ENCODE measurements around the gene CLHC1.
"Not testable (repeated sequence)": the region's sequence is repeated elsewhere in the genome, so short reads cannot be mapped to it uniquely, and the experiment has no call there.

CLHC1 gene

DNA sequence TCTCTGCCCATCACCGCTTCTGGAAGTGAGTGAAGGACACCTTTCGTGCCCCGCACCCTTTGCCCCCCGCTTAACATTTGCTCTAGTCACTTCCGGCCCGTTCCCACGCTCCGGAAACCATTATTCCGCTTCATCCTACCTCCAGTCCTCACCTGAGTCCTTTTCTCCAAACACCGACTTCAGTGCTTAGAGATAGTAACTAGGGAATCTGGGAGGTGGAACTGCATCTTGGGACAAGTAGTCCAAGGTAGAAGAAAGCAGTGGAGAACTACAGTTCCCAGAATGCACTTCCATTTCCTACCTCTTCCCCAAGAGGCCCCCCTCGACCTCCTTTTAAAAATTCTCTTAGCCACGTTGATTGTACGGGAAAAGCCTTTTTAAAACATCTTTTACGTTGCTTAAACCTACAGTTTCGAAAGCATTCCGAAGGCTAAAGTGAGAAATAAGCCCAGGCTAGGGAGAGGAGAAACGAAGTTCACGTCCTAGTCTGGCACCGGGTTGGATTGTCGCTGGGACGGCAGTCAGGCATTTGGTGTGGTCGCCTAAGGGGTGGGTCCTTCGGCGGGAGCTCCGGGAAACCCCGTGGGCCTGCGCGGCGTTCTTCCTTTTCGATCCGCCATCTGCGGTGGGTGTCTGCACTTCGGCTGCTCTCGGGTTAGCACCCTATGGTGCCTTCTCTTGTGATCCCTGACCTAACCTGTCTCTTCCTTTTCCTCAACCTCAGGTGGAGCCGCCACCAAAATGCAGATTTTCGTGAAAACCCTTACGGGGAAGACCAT is at the start of gene CLHC1, which contains the start of gene RPS27A:
Gene CLHC1, minus strand, starts transcription at position 210 of the 779 bp plus-strand sequence. CDS start 9,882 bp downstream, outside the sequence.
Gene RPS27A, plus strand, starts transcription at position 605 of the 779 bp plus-strand sequence. Its CDS starts 137 bp downstream, at position 742.
- peak; percentile 95 for DNase-seq

DNA sequence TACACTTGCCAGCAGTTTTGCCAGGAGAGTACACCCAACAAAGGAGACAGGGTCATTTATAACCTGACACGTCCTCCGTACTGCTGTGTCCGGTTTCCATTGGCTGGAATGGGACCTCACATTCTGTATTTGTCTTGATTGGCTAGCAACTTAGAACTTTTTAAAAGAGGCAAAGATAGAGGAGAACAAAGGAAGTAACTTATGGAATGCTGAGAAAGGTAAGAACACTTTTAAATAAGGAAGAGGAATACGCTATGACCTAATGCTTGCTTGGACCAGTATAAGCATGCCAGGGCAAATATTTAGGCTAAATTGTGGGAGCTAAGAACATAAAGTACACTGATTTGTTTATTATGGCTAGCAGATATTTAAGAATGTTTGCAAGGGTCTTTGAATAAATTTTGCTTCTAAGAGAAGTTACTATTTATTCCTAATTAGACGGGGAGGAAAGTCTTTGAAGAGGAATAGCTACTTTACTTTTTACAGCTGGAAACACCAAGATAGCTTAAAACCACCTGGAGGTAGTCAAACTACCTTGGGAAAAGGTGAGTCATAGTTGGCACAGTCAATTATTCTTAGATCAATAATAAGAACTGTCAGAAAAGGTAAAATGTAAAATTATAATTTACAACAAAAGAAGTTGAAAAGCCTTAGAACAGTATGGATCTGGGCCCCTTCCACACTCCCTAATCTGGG is 48.9 kb upstream of the CLHC1 start:
- DNase-seq, result not testable (repeated sequence)

DNA sequence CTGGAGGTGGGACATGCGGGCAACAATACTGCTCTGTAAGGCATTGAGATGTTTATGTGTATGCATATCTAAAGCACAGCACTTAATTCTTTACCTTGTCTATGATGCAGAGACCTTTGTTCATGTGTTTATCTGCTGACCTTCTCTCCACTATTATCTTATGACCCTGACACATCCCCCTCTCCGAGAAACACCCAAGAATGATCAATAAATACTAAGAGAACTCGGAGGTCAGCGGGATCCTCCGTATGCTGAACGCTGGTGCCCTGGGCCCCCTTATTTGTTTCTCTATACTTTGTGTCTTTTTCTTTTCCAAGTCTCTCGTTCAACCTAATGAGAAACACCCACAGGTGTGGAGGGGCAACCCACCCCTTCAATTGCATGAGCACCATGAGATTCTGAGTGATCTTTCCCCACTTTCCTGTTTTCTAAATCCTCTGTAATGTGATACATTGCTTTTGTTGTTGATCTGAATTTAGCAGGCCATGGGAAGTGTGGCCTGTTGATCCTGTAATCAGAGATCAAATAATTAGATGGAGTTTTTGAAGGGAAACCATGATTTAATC is 47.8 kb upstream of the CLHC1 start:
- not testable (repeated sequence) for DNase-seq

- DNase-seq, result not testable (repeated sequence)
Observed at GRCh38 chr2:55279214-55279835, 47.2 kb upstream of the CLHC1 start.

DNA sequence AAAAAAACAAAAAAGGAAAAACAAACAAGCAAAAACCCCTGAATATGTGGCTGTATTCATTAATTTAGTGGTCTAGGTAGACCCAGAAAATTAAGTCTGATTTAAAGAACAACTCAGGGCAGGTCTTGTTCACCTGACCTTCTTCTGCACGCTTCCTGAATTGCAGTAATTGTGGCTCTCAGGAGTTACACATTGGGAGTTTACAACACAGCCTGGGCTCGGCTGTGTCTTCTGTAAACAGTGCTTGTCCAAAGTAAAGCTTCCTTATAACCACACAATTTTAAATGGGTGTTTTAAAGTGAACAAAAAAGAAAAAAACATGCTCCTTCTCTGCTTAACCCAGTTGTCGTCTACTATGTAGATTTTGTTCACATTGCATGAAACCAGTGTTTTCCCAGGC is 45.2 kb upstream of the CLHC1 start:
- DNase-seq, result no peak

DNA sequence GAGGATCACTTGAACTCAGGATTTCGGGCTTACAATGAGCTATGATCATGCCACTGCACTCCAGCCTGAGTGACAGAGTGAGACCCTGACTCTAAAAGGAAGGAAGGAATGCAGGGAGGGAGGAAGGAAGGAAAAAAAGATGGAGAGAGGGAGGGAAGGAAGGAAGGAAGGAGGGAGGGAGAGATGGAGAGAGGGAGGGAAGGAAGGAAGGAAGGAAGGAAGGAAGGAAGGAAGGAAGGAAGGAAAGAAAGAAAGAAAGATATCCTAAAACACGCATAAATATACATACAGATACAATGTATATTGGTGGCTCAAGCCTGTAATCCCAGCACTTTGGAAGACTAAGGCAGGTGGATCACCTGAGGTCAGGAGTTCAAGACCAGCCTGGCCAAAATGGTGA is 42.3 kb upstream of the CLHC1 start:
- DNase-seq, result not testable (repeated sequence)

- no peak for DNase-seq
Observed at GRCh38 chr2:55269645-55269990, 37.5 kb upstream of the CLHC1 start.

DNA sequence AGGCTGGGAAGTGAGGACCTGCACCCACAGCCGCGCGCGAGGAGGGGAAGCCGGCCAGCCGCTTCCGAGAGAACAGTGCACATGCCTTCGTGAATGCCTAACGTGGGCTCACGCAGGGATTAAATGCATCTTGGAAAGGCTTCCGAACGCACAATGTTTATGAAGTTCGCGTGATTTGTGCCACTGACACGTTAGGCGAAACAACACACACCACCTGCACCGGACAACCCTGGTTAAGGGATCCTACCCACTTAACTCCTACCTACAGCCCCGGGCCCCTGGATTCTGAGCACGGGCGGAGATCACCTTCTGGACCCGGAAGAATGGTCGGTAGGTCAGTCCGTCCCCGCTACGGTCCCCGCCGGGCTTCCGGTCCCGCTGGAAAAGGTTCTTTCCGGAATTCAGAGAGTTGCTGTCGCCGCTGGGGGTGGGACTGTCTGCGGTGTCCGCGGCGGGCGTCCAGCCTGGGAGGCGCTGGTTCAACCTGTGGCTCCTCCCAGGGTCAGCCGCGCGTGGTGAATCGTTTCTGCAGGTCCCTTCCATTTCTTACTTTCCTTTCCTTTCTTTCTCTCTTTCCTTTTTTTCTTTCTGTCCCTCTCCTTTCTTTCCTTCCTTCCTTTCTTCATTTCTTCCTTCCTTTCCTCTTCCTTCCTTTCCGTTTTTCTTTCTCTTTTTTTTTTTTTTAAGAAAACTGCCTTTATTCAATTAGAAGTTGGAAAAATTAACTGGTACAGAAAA is 37.0 kb upstream of the CLHC1 start, which contains the start of gene MTIF2:
Gene MTIF2, minus strand, starts transcription at position 325 of the 738 bp plus-strand sequence. CDS start 5,373 bp downstream, outside the sequence.
- DNase-seq, result peak; percentile 95

GRCh38 chr2:55268288-55268906 is 36.3 kb upstream of the CLHC1 start:
- no peak for DNase-seq

DNA sequence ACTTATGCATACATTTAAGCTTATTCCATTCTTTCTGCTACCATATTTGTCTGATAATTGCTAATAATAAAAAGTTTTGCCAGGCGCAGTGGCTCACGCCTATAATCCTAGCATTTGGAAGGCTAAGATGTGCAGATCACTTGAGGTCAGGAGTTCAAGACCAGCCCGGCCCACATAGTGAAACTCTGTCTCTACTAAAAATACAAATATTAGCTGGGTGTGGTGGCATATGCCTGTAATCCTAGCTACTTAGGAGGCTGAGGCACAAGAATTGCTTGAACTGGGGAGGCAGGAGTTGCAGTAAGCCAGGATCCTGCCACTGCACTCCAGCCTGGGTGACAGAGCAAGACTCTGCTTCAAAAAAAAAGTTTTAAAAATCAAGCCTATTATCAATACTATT is 27.5 kb upstream of the CLHC1 start:
- DNase-seq, result not testable (repeated sequence)

- DNase-seq, result no peak
Observed at GRCh38 chr2:55252832-55253231, 20.7 kb upstream of the CLHC1 start.

DNA sequence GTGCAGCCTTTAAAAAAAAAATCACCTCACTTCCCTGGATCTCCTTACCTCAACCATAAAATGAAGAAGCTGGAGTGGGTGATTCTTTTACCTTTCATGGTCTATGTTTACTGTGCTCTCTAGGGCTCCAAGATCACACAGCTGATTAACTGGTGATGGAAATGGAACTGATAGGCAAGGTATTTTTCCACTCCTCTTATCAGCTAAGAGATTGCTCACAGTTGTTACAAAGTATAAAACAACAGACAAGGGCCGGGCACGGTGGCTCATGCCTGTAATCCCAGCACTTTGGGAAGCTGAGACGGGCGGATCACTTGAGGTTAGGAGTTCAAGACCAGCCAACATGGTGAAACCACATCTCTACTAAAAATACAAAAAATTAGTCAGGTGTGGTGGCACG is 14.9 kb upstream of the CLHC1 start:
- no peak for DNase-seq

GRCh38 chr2:55245411-55245810 is 13.3 kb upstream of the CLHC1 start:
- no peak for DNase-seq

DNA sequence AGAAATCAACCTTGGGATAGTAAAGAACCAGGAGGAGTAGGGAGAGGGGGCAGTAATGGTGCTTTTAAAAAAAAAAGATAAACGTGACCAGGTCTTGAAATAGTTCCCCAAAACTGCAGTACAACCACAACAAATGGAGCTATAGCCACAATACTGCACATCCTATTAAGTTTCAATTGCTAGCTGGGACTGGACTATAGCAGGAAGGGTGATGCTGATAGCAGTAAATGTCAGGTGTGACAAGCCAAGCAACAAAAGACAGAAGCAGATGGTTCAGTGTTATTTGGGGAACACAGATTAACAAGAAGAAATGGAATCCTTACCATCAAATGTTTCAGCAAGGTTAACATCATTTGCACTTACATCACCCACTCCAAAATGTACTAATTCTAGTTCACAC is 10.5 kb upstream of the CLHC1 start:
- DNase-seq, result no peak

DNA sequence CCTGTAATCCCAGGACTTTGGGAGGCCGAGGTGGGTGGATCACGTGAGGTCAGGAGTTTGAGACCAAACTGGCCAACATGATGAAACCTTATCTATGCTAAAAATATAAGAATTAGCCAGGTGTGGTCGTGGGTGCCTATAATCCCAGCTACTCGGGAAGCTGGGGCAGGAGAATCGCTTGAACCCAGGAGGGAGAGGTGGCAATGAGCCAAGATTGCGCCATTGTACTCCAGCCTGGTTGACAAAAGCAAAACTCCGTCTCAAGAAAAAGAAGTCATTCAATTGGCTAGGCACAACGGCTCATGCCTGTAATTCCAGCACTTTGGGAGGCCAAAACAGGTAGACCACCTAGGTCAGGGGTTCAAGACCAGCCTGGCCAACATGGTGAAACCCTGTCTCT is 9.5 kb upstream of the CLHC1 start:
- not testable (repeated sequence) for DNase-seq

DNA sequence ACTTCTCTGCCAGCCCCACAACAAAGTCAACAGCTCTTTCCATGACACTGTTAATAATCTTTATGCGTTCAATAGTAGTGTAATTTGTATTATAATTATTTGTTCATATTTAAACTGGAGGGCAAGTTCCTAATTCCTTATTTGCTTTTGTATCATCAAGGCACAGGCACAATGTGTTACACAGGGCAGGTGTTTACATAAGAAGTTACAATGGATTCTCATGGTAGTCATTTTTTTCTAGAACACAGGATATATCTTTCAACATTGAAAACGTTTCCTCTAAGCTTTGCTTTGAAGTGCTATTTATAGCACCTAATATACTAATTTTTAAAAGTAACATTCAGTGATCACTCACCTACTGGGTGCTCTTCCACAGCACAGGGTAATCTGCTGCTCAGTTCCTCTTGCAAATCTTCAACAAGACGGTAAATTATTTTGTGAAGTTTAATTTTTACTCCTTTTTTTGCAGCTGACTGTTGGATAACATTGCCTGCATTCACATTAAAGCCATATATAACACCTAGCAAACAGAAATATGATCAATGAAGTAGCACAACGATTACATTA is 7.6 kb upstream of the CLHC1 start:
- DNase-seq, result no peak

- DNase-seq, result no peak
Observed at GRCh38 chr2:55236992-55237543, 5.0 kb upstream of the CLHC1 start.

DNA sequence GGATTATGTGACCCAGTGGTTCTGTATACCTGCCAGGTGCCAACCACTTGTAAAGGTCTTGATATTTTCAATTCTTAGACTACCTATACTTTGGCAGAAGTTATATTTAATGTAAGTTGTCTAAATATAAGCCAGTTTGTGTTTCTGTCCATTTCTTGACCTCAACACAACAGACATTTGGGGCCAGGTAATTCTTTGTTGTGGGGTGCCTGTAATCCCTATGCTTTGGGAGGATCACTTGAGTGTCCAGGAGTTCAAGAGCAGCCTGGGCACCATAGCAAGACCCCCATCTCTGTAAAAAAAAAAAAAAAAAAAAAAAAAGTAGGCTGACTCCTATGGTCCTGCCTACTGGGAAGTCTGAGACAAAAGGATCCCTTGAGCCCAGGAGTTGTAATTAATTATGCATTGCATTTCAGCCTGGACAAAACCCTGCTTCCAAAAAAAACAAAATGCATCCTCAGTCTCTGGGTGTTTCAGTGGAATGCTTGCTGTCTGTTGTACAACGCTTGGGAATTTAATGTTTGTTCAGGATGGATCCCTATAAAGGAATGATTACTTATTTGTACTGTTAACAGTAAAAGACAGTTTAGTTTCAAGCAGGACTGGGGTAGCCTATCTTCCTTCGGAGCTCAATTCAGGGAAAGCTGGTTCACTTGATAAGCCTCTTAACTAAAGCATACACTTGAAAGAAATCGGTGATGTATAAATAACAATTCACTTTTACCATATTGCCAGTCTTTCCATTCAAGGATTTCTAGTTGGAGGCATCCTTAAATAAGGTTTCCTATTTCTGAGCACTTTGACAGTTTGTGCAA is 3.8 kb upstream of the CLHC1 start:
- no peak for DNase-seq

DNA sequence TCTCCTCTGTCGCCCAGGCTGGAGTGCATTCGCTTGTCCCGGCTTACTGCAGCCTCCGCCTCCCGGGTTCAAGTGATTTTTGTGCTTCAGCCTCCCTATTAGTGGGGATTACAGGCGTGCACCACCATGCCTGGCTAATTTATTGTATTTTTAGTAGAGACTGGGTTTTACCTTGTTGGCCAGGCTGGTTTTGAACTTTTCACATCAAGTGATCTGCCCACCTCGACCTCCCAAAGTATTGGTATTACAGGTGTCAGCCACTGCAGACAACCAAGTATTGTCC is 1.5 kb upstream of the CLHC1 start:
- no peak for DNase-seq

DNA sequence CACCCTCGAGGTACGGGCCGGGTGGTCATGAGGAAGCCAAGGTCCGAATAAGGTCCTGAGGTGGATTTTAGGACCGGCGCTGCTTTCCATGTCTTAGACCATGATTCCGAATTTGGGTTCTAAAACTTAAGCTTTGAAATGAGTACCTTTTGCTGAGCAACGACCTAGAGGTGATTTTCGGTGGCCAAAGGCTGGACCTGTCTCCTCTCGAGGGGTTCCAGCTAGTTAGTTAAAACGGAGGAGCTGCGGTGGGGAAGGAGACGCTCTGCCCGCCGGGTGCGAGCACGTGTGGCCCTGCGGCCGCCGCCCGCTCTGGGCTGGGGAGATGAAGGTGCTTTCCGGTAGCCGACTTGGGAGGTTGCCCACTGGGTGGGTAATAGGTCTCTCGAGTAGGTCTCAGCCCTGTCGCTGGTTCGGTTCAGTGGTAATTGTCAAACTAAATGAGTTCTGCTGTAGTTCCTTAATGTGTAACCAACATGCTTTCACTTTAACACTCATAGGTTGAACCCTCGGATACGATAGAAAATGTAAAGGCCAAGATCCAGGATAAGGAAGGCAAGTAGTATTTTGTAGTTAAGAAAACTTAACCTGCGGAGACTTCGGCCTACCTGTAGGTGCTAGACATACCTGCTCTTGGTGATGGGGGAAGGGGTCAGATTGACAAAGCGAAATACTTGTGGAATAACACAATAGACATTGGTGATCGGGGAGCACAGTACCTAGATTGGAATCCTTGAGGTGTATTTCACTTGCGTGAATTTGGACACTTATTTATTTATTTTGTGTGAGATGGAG is 967 bp upstream of the CLHC1 start:
- no peak for DNase-seq

All from COR-L47 (cell line).